Neural cell (in vitro differentiated cells): ENCODE measurements around the gene CXorf65. TPM values are rescaled to one million over a fixed set of nuclear protein-coding genes. Genes with fewer than 3 reads are reported as not detected.

Source experiments
- H2AFZ ChIP-seq: fragments of 200-600, 300-800 bp; sonication (generic), shearing (Covaris generic); 2 replicates; pipeline ENCODE4 v1.6.0; 2014; ENCODE audit warnings: low read depth, mild to moderate bottlenecking, antibody characterized with exemption, low read length, moderate library complexity
- H3F3A ChIP-seq: fragments of 200-600 bp; shearing (Covaris generic); 2 replicates; pipeline ENCODE4 v1.6.1; 2016; ENCODE audit warnings: mild to moderate bottlenecking, moderate library complexity, mixed read lengths, antibody characterized with exemption, low read length; ENCODE audit not compliant: insufficient read depth, poor library complexity, severe bottlenecking
- H3K27ac ChIP-seq: fragments of 200-600, 300-800 bp; sonication (generic), shearing (Covaris generic); 2 replicates; pipeline ENCODE4 v1.5.1; 2014; ENCODE audit warnings: mild to moderate bottlenecking, low read length, moderate library complexity
- H3K27me3 ChIP-seq: fragments of 300-800, 200-600 bp; sonication (generic), shearing (Covaris generic); 2 replicates; pipeline ENCODE4 v1.6.0; 2014; ENCODE audit warnings: mild to moderate bottlenecking, low read depth, low read length, moderate library complexity; ENCODE audit not compliant: insufficient read depth
- H3K36me3 ChIP-seq: fragments of 300-800, 200-600 bp; sonication (generic), shearing (Covaris generic); 2 replicates; pipeline ENCODE4 v1.5.1; 2014; ENCODE audit warnings: mild to moderate bottlenecking, antibody characterized with exemption, low read length, moderate library complexity; ENCODE audit not compliant: insufficient read depth
- H3K4me2 ChIP-seq: fragments of 300-800, 200-600 bp; sonication (generic), shearing (Covaris generic); 2 replicates; pipeline ENCODE4 v1.6.0; 2014; ENCODE audit warnings: mild to moderate bottlenecking, low read length
- H3K4me3 ChIP-seq: fragments of 300-800, 200-600 bp; sonication (generic), shearing (Covaris generic); 2 replicates; pipeline ENCODE4 v1.5.1; 2014; ENCODE audit warnings: mild to moderate bottlenecking, low read length, moderate library complexity
- H3K79me2 ChIP-seq: fragments of 200-600 bp; shearing (Covaris generic); replicated peaks from 2 replicates; pipeline ENCODE4 v1.6.0; 2014; ENCODE audit warnings: mild to moderate bottlenecking, low read length, moderate library complexity; ENCODE audit not compliant: insufficient read depth
- H3K9ac ChIP-seq: fragments of 300-800, 200-600 bp; sonication (generic), shearing (Covaris generic); 2 replicates; pipeline ENCODE4 v1.6.1; 2016; ENCODE audit warnings: mild to moderate bottlenecking, low read length, mixed read lengths
- H3K9me2 ChIP-seq: fragments of 200-600 bp; shearing (Covaris generic); 2 replicates; pipeline ENCODE4 v1.6.1; 2016; ENCODE audit warnings: mild to moderate bottlenecking, low read length, mixed read lengths; ENCODE audit not compliant: insufficient read depth
- H3K9me3 ChIP-seq: fragments of 200-600, 300-800 bp; sonication (generic), shearing (Covaris generic); 2 replicates; pipeline ENCODE4 v1.6.1; 2016; ENCODE audit warnings: mild to moderate bottlenecking, mixed run types, low read length, moderate library complexity, mixed read lengths
- H4K20me1 ChIP-seq: fragments of 200-600 bp; shearing (Covaris generic); 2 replicates; pipeline ENCODE4 v1.6.1; 2016; ENCODE audit warnings: mild to moderate bottlenecking, mixed run types; ENCODE audit not compliant: insufficient read depth
- EP300 ChIP-seq: fragments of 450-650 bp; conservative IDR thresholded peaks from 2 replicates; pipeline ENCODE4 v1.6.1; 2014; ENCODE audit warnings: antibody characterized with exemption, mild to moderate bottlenecking, moderate library complexity; ENCODE audit not compliant: poor library complexity, severe bottlenecking
- EZH2 ChIP-seq: fragments of 200-600, 300-800 bp; shearing (Covaris generic), sonication (generic); IDR thresholded peaks from 2 replicates; pipeline ENCODE4 v1.6.1; 2014; ENCODE audit warnings: antibody characterized with exemption, low read length, borderline replicate concordance, mild to moderate bottlenecking; ENCODE audit not compliant: insufficient read depth, poor library complexity, severe bottlenecking
- MXI1 ChIP-seq: fragments of 450-650 bp; conservative IDR thresholded peaks from 2 replicates; pipeline ENCODE4 v1.6.1; 2014; ENCODE audit warnings: antibody characterized with exemption, mild to moderate bottlenecking; ENCODE audit not compliant: poor library complexity, severe bottlenecking
- POLR2AphosphoS5 ChIP-seq: IDR thresholded peaks from 2 replicates; pipeline ENCODE4 v1.6.1; 2012
- RAD21 ChIP-seq: fragments of 450-650 bp; conservative IDR thresholded peaks from 2 replicates; pipeline ENCODE4 v1.6.1; 2014; ENCODE audit warnings: antibody characterized with exemption, mild to moderate bottlenecking, moderate library complexity
- REST ChIP-seq: IDR thresholded peaks from 2 replicates; pipeline ENCODE4 v1.6.1; 2012; ENCODE audit warnings: borderline replicate concordance
- SMC3 ChIP-seq: fragments of 450-650 bp; conservative IDR thresholded peaks from 2 replicates; pipeline ENCODE4 v1.6.1; 2014; ENCODE audit warnings: antibody characterized with exemption, mild to moderate bottlenecking, moderate library complexity; ENCODE audit not compliant: poor library complexity
- TAF1 ChIP-seq: IDR thresholded peaks from 2 replicates; pipeline ENCODE4 v1.6.1; 2012; ENCODE audit warnings: low read depth
- polyA plus RNA-seq: library from polyadenylated mRNA; depleted of rRNA; stranded (reverse); fragments of >200 nt; gene quantifications from 2 replicates; pipeline ENCODE4 v1.2.3, GENCODE V29; 2014
- TF ChIP-seq, protein P1 (sequence below): fragments of 450-650 bp; IDR thresholded peaks from 2 replicates; pipeline ENCODE4 v1.5.1; 2014; ENCODE audit warnings: antibody characterized with exemption, mild to moderate bottlenecking, moderate library complexity; ENCODE audit not compliant: poor library complexity, severe bottlenecking

Gene CXorf65
- polyA plus RNA-seq, 1 donor from 2014 or later = not detected

DNA sequence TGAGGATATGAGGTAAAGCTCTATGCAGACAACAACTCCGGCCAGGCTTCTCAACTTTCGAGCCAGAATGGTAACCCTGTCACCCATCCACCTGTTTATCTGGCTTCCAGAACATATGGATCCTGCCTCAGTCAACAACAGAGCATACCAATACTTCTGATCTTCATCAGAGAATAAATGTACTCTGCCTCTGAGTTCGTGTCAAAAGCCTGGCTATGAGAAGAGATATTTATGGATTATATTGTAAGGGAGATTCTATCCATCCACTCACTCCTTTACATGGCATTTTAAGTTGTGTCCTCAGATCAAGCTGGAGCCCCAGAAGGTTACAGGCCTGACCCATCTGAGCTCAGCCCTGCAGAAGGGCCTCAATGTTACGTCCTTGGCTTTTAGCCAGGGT, 20.6 kb downstream of the CXorf65 start:
- H3K4me2 ChIP-seq = no peak overlapping the region
- H2AFZ ChIP-seq = no peak overlapping the region
- TF ChIP-seq, protein P1, sequence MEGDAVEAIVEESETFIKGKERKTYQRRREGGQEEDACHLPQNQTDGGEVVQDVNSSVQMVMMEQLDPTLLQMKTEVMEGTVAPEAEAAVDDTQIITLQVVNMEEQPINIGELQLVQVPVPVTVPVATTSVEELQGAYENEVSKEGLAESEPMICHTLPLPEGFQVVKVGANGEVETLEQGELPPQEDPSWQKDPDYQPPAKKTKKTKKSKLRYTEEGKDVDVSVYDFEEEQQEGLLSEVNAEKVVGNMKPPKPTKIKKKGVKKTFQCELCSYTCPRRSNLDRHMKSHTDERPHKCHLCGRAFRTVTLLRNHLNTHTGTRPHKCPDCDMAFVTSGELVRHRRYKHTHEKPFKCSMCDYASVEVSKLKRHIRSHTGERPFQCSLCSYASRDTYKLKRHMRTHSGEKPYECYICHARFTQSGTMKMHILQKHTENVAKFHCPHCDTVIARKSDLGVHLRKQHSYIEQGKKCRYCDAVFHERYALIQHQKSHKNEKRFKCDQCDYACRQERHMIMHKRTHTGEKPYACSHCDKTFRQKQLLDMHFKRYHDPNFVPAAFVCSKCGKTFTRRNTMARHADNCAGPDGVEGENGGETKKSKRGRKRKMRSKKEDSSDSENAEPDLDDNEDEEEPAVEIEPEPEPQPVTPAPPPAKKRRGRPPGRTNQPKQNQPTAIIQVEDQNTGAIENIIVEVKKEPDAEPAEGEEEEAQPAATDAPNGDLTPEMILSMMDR = no peak
- no peak for TF ChIP-seq POLR2AphosphoS5
- no peak for TF ChIP-seq RAD21
- no peak for TF ChIP-seq TAF1
- TF ChIP-seq MXI1 = no peak
- no peaks in the 10 kb centered on the region for H3F3A ChIP-seq
- H3K4me3 ChIP-seq = no peak overlapping the region
- no peak overlapping the region for H3K27ac ChIP-seq
- no peaks in the 10 kb centered on the region for H3K9me3 ChIP-seq
- H3K9me2 ChIP-seq = no peaks in the 10 kb centered on the region
- H3K79me2 ChIP-seq = no peaks in the 10 kb centered on the region
- no peaks in the 10 kb centered on the region for H3K36me3 ChIP-seq
- H3K9ac ChIP-seq = no peak overlapping the region
- no peaks in the 10 kb centered on the region for H4K20me1 ChIP-seq
- H3K27me3 ChIP-seq = no peaks in the 10 kb centered on the region

DNA sequence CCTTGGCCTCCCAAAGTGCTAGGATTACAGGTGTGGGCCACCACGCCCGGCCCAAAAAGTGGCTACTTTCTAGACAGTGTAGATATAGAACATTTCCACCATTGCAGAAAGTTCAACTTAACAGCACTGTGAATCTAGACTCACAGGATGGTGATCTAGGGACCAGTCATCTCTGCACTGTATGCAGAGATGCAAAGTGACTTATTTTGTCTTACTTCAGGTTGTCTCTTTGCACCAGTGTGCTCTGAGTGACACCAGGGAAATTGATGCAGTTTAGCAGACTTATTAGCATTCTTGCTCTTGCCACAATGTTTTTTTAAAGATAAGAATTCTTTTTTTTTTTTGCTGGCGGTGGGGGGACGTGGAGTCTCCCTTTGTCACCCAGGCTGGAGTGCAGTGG, 23.7 kb downstream of the CXorf65 start:
- Histone ChIP-seq H3K27ac (no peak overlapping the region), H4K20me1 (no peaks in the 10 kb centered on the region), H3K36me3 (no peaks in the 10 kb centered on the region), H3K27me3 (no peaks in the 10 kb centered on the region), H3K4me3 (no peak overlapping the region), H3K79me2 (no peaks in the 10 kb centered on the region), H3K9ac (no peak overlapping the region), H3K9me2 (no peaks in the 10 kb centered on the region), H3K4me2 (no peak overlapping the region), H2AFZ (no peak overlapping the region), H3F3A (no peaks in the 10 kb centered on the region), H3K9me3 (no peaks in the 10 kb centered on the region)
- TF ChIP-seq EZH2 (no peak), EP300 (no peak), TAF1 (no peak), MXI1 (no peak), POLR2AphosphoS5 (no peak), REST (no peak)

- no peak overlapping the region for H3K4me2 ChIP-seq
- H3K36me3 ChIP-seq = no peaks in the 10 kb centered on the region
- H3K4me3 ChIP-seq = no peak overlapping the region
- no peaks in the 10 kb centered on the region for H3F3A ChIP-seq
- H3K27me3 ChIP-seq = no peaks in the 10 kb centered on the region
- H2AFZ ChIP-seq = no peak overlapping the region
- H3K9me3 ChIP-seq = no peaks in the 10 kb centered on the region
- H3K27ac ChIP-seq = no peak overlapping the region
- no peaks in the 10 kb centered on the region for H3K79me2 ChIP-seq
- H3K9me2 ChIP-seq = no peaks in the 10 kb centered on the region
- H4K20me1 ChIP-seq = no peaks in the 10 kb centered on the region
- no peak overlapping the region for H3K9ac ChIP-seq
- TF ChIP-seq, protein P1 = no peak
- TF ChIP-seq MXI1 (no peak), SMC3 (no peak), EZH2 (no peak), EP300 (no peak), POLR2AphosphoS5 (no peak), RAD21 (no peak), REST (no peak), TAF1 (no peak)
These were observed 24.4 kb downstream of the CXorf65 start for GRCh38 chrX:71082124-71082647.
